GM12891 (cell line): ENCODE measurements around the gene TNFSF15.

Source experiments
- PAX5 ChIP-seq: IDR thresholded peaks from 2 replicates; pipeline ENCODE4 v1.6.1; 2011; ENCODE audit warnings: low read length, moderate library complexity, mild to moderate bottlenecking; ENCODE audit not compliant: insufficient read depth, severe bottlenecking
- POLR2A ChIP-seq: IDR thresholded peaks from 2 replicates; pipeline ENCODE4 v1.6.1; 2011; ENCODE audit warnings: low read depth, low read length, control low read depth
- POLR2AphosphoS5 ChIP-seq: IDR thresholded peaks from 2 replicates; pipeline ENCODE4 v1.6.1; 2011; ENCODE audit warnings: low read depth, low read length, control low read depth
- POU2F2 ChIP-seq: IDR thresholded peaks from 2 replicates; pipeline ENCODE4 v1.6.1; 2011; ENCODE audit warnings: low read depth, mild to moderate bottlenecking, control low read depth, low read length, moderate library complexity
- SPI1 ChIP-seq: IDR thresholded peaks from 2 replicates; pipeline ENCODE4 v1.6.1; 2011; ENCODE audit warnings: low read depth, low read length, control low read depth
- TAF1 ChIP-seq: IDR thresholded peaks from 2 replicates; pipeline ENCODE4 v1.6.1; 2011; ENCODE audit warnings: low read depth, low read length, control low read depth

GRCh38 chr9:114852050-114852594, 46.3 kb upstream of the TNFSF15 start:
- TF ChIP-seq POLR2A, result no peak
- no peak for TF ChIP-seq POLR2AphosphoS5
- TF ChIP-seq SPI1, result no peak
- no peak for TF ChIP-seq TAF1
- no peak for TF ChIP-seq POU2F2
- no peak for TF ChIP-seq PAX5
